Central memory CD8-positive, alpha-beta T cell (primary cell): ENCODE results near the gene ACOT7.

Experiments used
- ATAC-seq: fragments of 150-1000 bp; cut with Tn5 transposase; replicated peaks from 2 replicates; pipeline ENCODE4 v1.10.0; 2022; ENCODE audit warnings: mild to moderate bottlenecking, moderate FRiP score, moderate number of reproducible peaks; ENCODE audit not compliant: poor library complexity, severe bottlenecking; ENCODE audit errors: extremely low read depth
- DNase-seq, 2 donors: peaks; one replicate each; pipeline ENCODE4 v3.0.0; 2021; ENCODE audit warnings: low spot score in 2 of 2
- H3K27ac Mint-ChIP-seq: one replicate; pipeline ENCODE4 v1.8.0; 2022; ENCODE audit warnings: low read depth, mild to moderate bottlenecking, moderate library complexity, mixed read lengths
- H3K27me3 Mint-ChIP-seq: one replicate; pipeline ENCODE4 v1.8.0; 2022; ENCODE audit warnings: mixed read lengths
- H3K36me3 Mint-ChIP-seq: one replicate; pipeline ENCODE4 v1.8.0; 2022; ENCODE audit warnings: mild to moderate bottlenecking, moderate library complexity, mixed read lengths; ENCODE audit not compliant: insufficient read depth
- H3K4me1 Mint-ChIP-seq: one replicate; pipeline ENCODE4 v1.8.0; 2022; ENCODE audit warnings: mixed read lengths
- H3K4me3 Mint-ChIP-seq: one replicate; pipeline ENCODE4 v1.8.0; 2022; ENCODE audit warnings: mild to moderate bottlenecking, moderate library complexity, mixed read lengths
- H3K9me3 Mint-ChIP-seq: one replicate; pipeline ENCODE4 v1.8.0; 2022; ENCODE audit warnings: mixed read lengths

Gene ACOT7

GRCh38 chr1:6281511-6282402 lies 111.8 kb downstream of the ACOT7 start:
- Mint-ChIP-seq H3K27ac (no peak overlapping the region), H3K9me3 (no peaks in the 10 kb centered on the region), H3K36me3 (peaks cover 4% of the 10 kb centered on the region), H3K4me1 (no peaks in the 10 kb centered on the region), H3K27me3 (no peaks in the 10 kb centered on the region), H3K4me3 (no peak overlapping the region)
- no peak for ATAC-seq
- no peak for DNase-seq

- Mint-ChIP-seq H3K27me3 (no peaks in the 10 kb centered on the region), H3K9me3 (no peaks in the 10 kb centered on the region), H3K4me1 (no peaks in the 10 kb centered on the region), H3K36me3 (peaks cover 4% of the 10 kb centered on the region), H3K4me3 (no peak overlapping the region), H3K27ac (no peak overlapping the region)
- ATAC-seq (no peak), DNase-seq (no peak)
Measured at GRCh38 chr1:6280761-6281451, 112.7 kb downstream of the ACOT7 start.

GRCh38 chr1:6279613-6280383 lies 113.8 kb downstream of the ACOT7 start:
- Mint-ChIP-seq H3K4me1 (no peaks in the 10 kb centered on the region), H3K27ac (no peak overlapping the region), H3K27me3 (no peaks in the 10 kb centered on the region), H3K9me3 (no peaks in the 10 kb centered on the region), H3K36me3 (peaks cover 4% of the 10 kb centered on the region), H3K4me3 (no peak overlapping the region)
- no peak for DNase-seq
- ATAC-seq: no peak

GRCh38 chr1:6279066-6279465 lies 114.5 kb downstream of the ACOT7 start:
- ATAC-seq: no peak
- Mint-ChIP-seq H3K27me3 (no peaks in the 10 kb centered on the region), H3K36me3 (peaks cover 4% of the 10 kb centered on the region), H3K4me1 (no peaks in the 10 kb centered on the region), H3K9me3 (no peaks in the 10 kb centered on the region), H3K27ac (no peak overlapping the region), H3K4me3 (no peak overlapping the region)
- DNase-seq: no peak

- H3K4me1 Mint-ChIP-seq: no peaks in the 10 kb centered on the region
- no peak overlapping the region for H3K27ac Mint-ChIP-seq
- no peaks in the 10 kb centered on the region for H3K9me3 Mint-ChIP-seq
- ATAC-seq: no peak
- DNase-seq: no peak
- no peak overlapping the region for H3K4me3 Mint-ChIP-seq
- H3K36me3 Mint-ChIP-seq: peaks cover 4% of the 10 kb centered on the region
- no peaks in the 10 kb centered on the region for H3K27me3 Mint-ChIP-seq
Measured at GRCh38 chr1:6278263-6278662, 115.3 kb downstream of the ACOT7 start.

GRCh38 chr1:6276811-6277555 lies 116.6 kb downstream of the ACOT7 start:
- no peaks in the 10 kb centered on the region for H3K9me3 Mint-ChIP-seq

GRCh38 chr1:6275826-6276782 lies 117.5 kb downstream of the ACOT7 start:
- Mint-ChIP-seq H3K9me3 (no peaks in the 10 kb centered on the region), H3K4me3 (no peak overlapping the region), H3K4me1 (no peaks in the 10 kb centered on the region), H3K27ac (no peak overlapping the region), H3K27me3 (no peaks in the 10 kb centered on the region), H3K36me3 (peaks cover 4% of the 10 kb centered on the region)
- no peak for DNase-seq
- no peak for ATAC-seq

More at GRCh38 chr1:6276811-6277555, 116.6 kb downstream of the ACOT7 start:
- Mint-ChIP-seq H3K4me3 (no peak overlapping the region), H3K27ac (no peak overlapping the region), H3K4me1 (no peaks in the 10 kb centered on the region), H3K36me3 (peaks cover 4% of the 10 kb centered on the region), H3K27me3 (no peaks in the 10 kb centered on the region)
- ATAC-seq: no peak
- DNase-seq: no peak

GRCh38 chr1:6274622-6275139 lies 118.9 kb downstream of the ACOT7 start:
- H3K4me1 Mint-ChIP-seq: no peaks in the 10 kb centered on the region
- no peak overlapping the region for H3K27ac Mint-ChIP-seq
- no peak for ATAC-seq
- H3K36me3 Mint-ChIP-seq: peaks cover 4% of the 10 kb centered on the region
- no peaks in the 10 kb centered on the region for H3K9me3 Mint-ChIP-seq
- H3K27me3 Mint-ChIP-seq: no peaks in the 10 kb centered on the region
- H3K4me3 Mint-ChIP-seq: no peak overlapping the region
- no peak for DNase-seq

- no peak overlapping the region for H3K27ac Mint-ChIP-seq
Measured at GRCh38 chr1:6274102-6274501, 119.5 kb downstream of the ACOT7 start.

GRCh38 chr1:6273380-6273891 lies 120.1 kb downstream of the ACOT7 start:
- Mint-ChIP-seq H3K27me3 (no peaks in the 10 kb centered on the region), H3K9me3 (no peaks in the 10 kb centered on the region), H3K36me3 (peaks cover 2% of the 10 kb centered on the region), H3K4me1 (no peaks in the 10 kb centered on the region), H3K4me3 (no peak overlapping the region), H3K27ac (no peak overlapping the region)
- no peak for DNase-seq
- no peak for ATAC-seq

More at GRCh38 chr1:6274102-6274501, 119.5 kb downstream of the ACOT7 start:
- DNase-seq: no peak
- no peaks in the 10 kb centered on the region for H3K9me3 Mint-ChIP-seq
- peaks cover 4% of the 10 kb centered on the region for H3K36me3 Mint-ChIP-seq
- no peaks in the 10 kb centered on the region for H3K4me1 Mint-ChIP-seq
- no peaks in the 10 kb centered on the region for H3K27me3 Mint-ChIP-seq
- no peak overlapping the region for H3K4me3 Mint-ChIP-seq
- ATAC-seq: no peak

GRCh38 chr1:6272868-6273267 lies 120.7 kb downstream of the ACOT7 start:
- Mint-ChIP-seq H3K27ac (no peak overlapping the region), H3K36me3 (peaks cover 2% of the 10 kb centered on the region), H3K27me3 (no peaks in the 10 kb centered on the region), H3K4me3 (no peak overlapping the region), H3K4me1 (no peaks in the 10 kb centered on the region), H3K9me3 (no peaks in the 10 kb centered on the region)
- no peak for ATAC-seq
- DNase-seq: no peak
